Activated CD4-positive, alpha-beta T cell treated with anti-CD3 and anti-CD28 coated beads for 36 hours (primary cell): ENCODE measurements around the gene WDFY1. TPM values are rescaled to one million over a fixed set of nuclear protein-coding genes. Genes with fewer than 3 reads are reported as not detected.

Source experiments
- ATAC-seq: fragments of 200-7000 bp; cut with Tn5 transposase; one replicate; pipeline ENCODE4 v1.10.0; 2021; ENCODE audit warnings: mild to moderate bottlenecking, moderate library complexity
- CTCF ChIA-PET: fragments of 350-600 bp; sonication (Branson Sonifier 250); formaldehyde crosslinking; loops from one replicate; lab custom pipeline; 2021; ENCODE audit warnings: antibody characterized with exemption; lab: Charles Lee
- POLR2A ChIA-PET: fragments of 350-600 bp; sonication (Branson Sonifier 250); formaldehyde crosslinking; loops from one replicate; lab custom pipeline; 2021; ENCODE audit warnings: antibody characterized with exemption, inconsistent platforms; lab: Charles Lee
- DNase-seq: peaks from one replicate; pipeline ENCODE4 v3.0.0-alpha.2; 2020
- H3K27ac Mint-ChIP-seq: one replicate; pipeline ENCODE4 v1.8.0; 2021; ENCODE audit warnings: mixed read lengths
- H3K27me3 Mint-ChIP-seq: one replicate; pipeline ENCODE4 v1.8.0; 2021; ENCODE audit warnings: mixed read lengths
- H3K36me3 Mint-ChIP-seq: one replicate; pipeline ENCODE4 v1.8.0; 2021; ENCODE audit warnings: low read depth, mixed read lengths
- H3K4me1 Mint-ChIP-seq: one replicate; pipeline ENCODE4 v1.8.0; 2021; ENCODE audit warnings: mixed read lengths
- H3K4me3 Mint-ChIP-seq: one replicate; pipeline ENCODE4 v1.8.0; 2021; ENCODE audit warnings: mild to moderate bottlenecking, moderate library complexity, mixed read lengths
- H3K9me3 Mint-ChIP-seq: one replicate; pipeline ENCODE4 v1.8.0; 2021; ENCODE audit warnings: low read depth, mixed read lengths
- intact Hi-C, 2 experiments: fragments of 100-400 bp; cut with DNase I in 1 of 2; cut with micrococcal nuclease in 1 of 2; formaldehyde crosslinking; loops; one replicate each; pipeline versions ENCODE4 v1.14.2 to v1.15.1; 2022 to 2024; cut with DNase I, micrococcal nuclease
- total RNA-seq, 2 experiments: library from RNA; stranded (reverse); gene quantifications; one replicate each; pipeline ENCODE4 v1.2.3, GENCODE V29; 2021

The WDFY1 gene
- total RNA-seq, 2 experiments from 2014 or later, result 33.6 to 37.5 TPM

DNA sequence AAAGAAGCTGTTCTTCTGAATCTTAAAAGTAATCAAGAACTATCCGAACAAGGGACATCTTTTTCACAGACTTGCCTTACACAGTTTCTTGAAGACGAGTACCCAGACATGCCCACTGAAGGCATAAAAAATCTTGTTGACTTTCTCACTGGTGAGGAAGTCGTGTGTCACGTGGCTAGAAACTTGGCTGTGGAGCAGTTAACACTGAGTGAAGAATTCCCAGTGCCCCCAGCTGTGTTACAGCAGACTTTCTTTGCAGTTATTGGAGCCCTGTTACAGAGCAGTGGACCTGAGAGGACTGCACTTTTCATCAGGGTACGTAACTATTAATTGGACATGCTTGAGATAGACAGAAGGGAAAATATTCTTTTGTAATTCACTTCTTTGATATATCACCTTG is 14.6 kb upstream of the WDFY1 start:
- peaks cover 36% of the 10 kb centered on the region for H3K36me3 Mint-ChIP-seq
- no peak for DNase-seq
- POLR2A ChIA-PET, result no interaction called here
- no peaks in the 10 kb centered on the region for H3K9me3 Mint-ChIP-seq
- peaks cover 64% of the 10 kb centered on the region for H3K4me1 Mint-ChIP-seq
- peak overlapping the region; percentile 35 for H3K4me3 Mint-ChIP-seq
- no peaks in the 10 kb centered on the region for H3K27me3 Mint-ChIP-seq
- intact Hi-C loops, result loop anchor here (5.0 to 10.0 kb wide), 5 partner anchors 78 to 825 kb away; partner anchors contain the start of genes AP1S3 (in 1 of the 2), CUL3 (in 1 of the 2) and SERPINE2 (in 1 of the 2)
- H3K27ac Mint-ChIP-seq, result peak overlapping the region; percentile 30
- CTCF ChIA-PET, result interaction anchor here (3.7 kb wide), 1 partner anchor 11 kb away, joined by 52 read pairs; no protein-coding TSS in a partner anchor
- no peak for ATAC-seq

DNA sequence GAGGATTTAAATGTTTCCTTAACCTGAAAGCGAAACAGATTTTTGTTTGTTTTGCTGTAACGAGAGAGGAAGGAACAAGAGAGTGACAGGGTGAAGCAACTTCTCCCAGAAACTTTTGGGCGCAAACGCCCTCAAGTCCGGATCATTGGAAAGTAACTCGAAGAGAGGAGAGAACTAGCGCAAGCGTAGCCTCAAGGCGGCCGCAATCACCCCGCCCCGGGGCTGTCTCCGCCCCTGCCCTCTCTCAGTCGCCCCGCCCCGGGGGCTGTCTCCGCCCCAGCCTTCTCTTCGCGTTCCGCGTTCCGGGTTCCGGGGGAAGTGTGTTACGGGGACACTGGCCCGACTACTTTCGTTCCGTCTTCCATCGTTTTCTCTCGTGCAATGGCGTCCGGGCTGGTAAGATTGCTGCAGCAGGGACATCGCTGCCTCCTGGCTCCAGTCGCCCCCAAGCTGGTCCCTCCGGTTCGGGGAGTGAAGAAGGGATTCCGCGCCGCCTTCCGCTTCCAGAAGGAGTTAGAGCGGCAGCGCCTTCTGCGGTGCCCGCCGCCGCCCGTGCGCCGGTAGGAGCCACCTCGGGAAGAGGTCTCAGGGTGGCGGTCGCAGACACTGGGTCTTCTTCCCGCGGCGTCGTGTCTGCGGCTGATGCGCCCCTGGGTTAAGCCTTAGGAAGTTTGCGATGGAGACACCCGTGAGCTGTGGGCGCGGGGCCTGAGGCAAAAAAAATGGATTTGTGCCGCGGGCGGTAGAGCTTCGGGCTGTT is 12.1 kb upstream of the WDFY1 start, which contains the start of gene MRPL44:
Gene MRPL44 (plus strand): TSS at position 372 of the 760 bp plus-strand sequence. CDS start 10 bp downstream, at position 382.
- ATAC-seq (peak; percentile 97), DNase-seq (peak; percentile 98)
- Mint-ChIP-seq H3K36me3 (peaks cover 29% of the 10 kb centered on the region), H3K27me3 (no peaks in the 10 kb centered on the region), H3K9me3 (no peaks in the 10 kb centered on the region), H3K27ac (peak within 1 kb of the TSS; percentile 92), H3K4me3 (peak within 1 kb of the TSS; percentile 94), H3K4me1 (peaks cover 74% of the 10 kb centered on the region)
- intact Hi-C loops, result loop anchor here (1.0 to 5.0 kb wide), 10 partner anchors 12 to 630 kb away; partner anchors contain the start of genes CUL3 (in 2 of the 2), WDFY1 (in 2 of the 2), AP1S3 (in 1 of the 2) and SERPINE2 (in 1 of the 2)
- ChIA-PET CTCF (interaction anchor here (1.0 to 1.8 kb wide), 4 partner anchors 11 to 16 kb away, joined by 3 to 18 read pairs (median 3); no protein-coding TSS in a partner anchor), POLR2A (interaction anchor here (0.6 kb wide), 1 partner anchor 196 kb away, joined by 3 read pairs; no protein-coding TSS in a partner anchor)

DNA sequence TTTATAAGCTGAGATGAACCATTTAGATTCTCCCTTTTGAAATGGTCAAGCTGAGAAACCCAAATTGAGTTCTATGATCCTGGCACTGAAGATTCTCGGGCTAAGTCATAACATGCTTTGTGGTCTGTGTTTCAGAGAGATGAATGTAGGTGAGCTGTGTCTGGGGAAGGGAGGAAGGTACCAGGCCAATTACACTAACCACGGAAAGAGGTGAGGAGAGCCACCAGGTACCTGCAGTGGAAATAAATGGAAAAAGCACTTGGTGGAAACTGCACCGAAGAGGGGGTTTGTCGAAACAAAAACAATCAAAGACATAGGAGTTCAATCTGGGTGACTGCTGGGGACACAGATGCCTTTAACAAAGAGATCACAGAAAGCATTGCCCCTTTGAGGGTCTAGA is 11.2 kb upstream of the WDFY1 start:
- peaks cover 19% of the 10 kb centered on the region for H3K36me3 Mint-ChIP-seq
- peak overlapping the region; percentile 80 for H3K27ac Mint-ChIP-seq
- POLR2A ChIA-PET, result interaction anchor here (0.6 to 1.0 kb wide), 3 partner anchors 14 to 1379 kb away, joined by 3 to 5 read pairs (median 3); no protein-coding TSS in a partner anchor
- DNase-seq (no peak), ATAC-seq (peak; percentile 45)
- peak overlapping the region; percentile 94 for H3K4me3 Mint-ChIP-seq
- intact Hi-C loops, result loop anchor here (2.0 to 5.0 kb wide), 5 partner anchors 59 to 631 kb away; partner anchors contain the start of genes AP1S3 (in 1 of the 2), CUL3 (in 1 of the 2) and SERPINE2 (in 1 of the 2)
- CTCF ChIA-PET, result interaction anchor here (2.6 to 2.9 kb wide), 2 partner anchors 14 to 15 kb away, joined by 9 to 10 read pairs; no protein-coding TSS in a partner anchor
- peaks cover 68% of the 10 kb centered on the region for H3K4me1 Mint-ChIP-seq
- no peaks in the 10 kb centered on the region for H3K9me3 Mint-ChIP-seq
- H3K27me3 Mint-ChIP-seq, result no peaks in the 10 kb centered on the region

DNA sequence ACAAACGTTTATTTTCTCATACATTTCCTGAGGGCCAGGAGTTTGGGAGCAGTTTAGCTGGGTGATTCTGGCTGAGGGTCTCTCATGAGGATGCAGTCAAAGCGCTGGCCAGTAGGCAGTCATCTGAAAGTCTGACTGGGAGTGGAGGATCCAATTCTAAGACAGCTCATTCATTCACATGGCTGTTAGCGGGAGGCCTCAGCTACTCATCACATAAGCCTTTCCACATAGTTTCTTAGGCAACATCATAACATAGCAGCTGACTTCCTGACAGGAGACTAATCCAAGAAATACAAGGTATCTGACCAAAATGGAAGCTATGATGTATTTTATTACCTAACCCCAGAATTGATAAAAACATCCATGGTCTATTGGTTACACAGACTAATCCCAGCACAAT is 9.3 kb upstream of the WDFY1 start:
- ChIA-PET POLR2A (no interaction called here), CTCF (interaction anchor here (0.6 to 2.9 kb wide), 5 partner anchors 10 to 415 kb away, joined by 3 to 10 read pairs (median 4); no protein-coding TSS in a partner anchor)
- intact Hi-C loops, result loop anchor here in 1 of 2 experiments (2.0 to 5.0 kb wide), 2 partner anchors 1088 to 1298 kb away; partner anchors contain the start of genes DOCK10 and FARSB
- Mint-ChIP-seq H3K4me3 (no peak overlapping the region), H3K9me3 (no peaks in the 10 kb centered on the region), H3K27ac (peak overlapping the region; percentile 25), H3K27me3 (no peaks in the 10 kb centered on the region), H3K4me1 (peaks cover 67% of the 10 kb centered on the region), H3K36me3 (peaks cover under 1% of the 10 kb centered on the region)
- DNase-seq, result no peak
- no peak for ATAC-seq

DNA sequence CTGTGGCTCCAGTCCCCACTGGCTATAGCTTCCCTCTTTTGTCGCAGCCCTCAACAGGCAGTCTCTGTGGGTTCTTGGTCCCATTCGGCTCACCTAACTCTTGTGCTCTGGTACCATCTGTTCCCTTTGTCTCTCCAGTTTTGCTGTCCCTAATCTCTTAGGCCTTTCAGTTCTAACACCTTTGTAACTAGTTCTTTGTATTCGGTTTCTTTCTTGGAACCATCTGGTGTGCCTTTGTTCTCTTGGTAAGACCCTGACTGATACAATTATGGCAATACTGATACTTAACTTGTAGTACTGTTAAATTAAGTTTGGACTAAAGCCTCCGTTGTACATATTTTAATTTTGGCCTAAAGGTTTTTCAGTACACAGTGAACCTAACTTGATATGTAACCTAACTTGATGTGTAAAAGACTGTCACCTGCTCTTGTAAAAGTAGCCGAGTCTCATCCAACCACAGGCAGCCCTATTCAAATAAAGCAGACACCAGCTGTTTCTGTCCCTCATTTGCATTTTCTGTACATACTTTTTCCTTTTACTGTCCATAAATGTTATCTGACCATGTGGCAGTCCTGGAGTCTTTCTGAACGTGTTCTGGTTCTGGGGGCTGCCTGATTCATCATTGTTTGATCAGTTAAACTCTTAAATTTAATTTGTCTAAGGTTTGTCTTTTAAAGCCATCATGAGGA is 7.3 kb upstream of the WDFY1 start:
- intact Hi-C loops, result loop anchor here in 1 of 2 experiments (5.0 kb wide), 1 partner anchor 1090 kb away; the partner anchor contains the start of gene DOCK10
- DNase-seq (no peak), ATAC-seq (no peak)
- H3K27me3 Mint-ChIP-seq, result no peaks in the 10 kb centered on the region
- H3K4me3 Mint-ChIP-seq, result no peak overlapping the region
- no peaks in the 10 kb centered on the region for H3K9me3 Mint-ChIP-seq
- H3K27ac Mint-ChIP-seq, result no peak overlapping the region
- ChIA-PET POLR2A (no interaction called here), CTCF (no interaction called here)
- H3K4me1 Mint-ChIP-seq, result peaks cover 74% of the 10 kb centered on the region
- no peaks in the 10 kb centered on the region for H3K36me3 Mint-ChIP-seq

DNA sequence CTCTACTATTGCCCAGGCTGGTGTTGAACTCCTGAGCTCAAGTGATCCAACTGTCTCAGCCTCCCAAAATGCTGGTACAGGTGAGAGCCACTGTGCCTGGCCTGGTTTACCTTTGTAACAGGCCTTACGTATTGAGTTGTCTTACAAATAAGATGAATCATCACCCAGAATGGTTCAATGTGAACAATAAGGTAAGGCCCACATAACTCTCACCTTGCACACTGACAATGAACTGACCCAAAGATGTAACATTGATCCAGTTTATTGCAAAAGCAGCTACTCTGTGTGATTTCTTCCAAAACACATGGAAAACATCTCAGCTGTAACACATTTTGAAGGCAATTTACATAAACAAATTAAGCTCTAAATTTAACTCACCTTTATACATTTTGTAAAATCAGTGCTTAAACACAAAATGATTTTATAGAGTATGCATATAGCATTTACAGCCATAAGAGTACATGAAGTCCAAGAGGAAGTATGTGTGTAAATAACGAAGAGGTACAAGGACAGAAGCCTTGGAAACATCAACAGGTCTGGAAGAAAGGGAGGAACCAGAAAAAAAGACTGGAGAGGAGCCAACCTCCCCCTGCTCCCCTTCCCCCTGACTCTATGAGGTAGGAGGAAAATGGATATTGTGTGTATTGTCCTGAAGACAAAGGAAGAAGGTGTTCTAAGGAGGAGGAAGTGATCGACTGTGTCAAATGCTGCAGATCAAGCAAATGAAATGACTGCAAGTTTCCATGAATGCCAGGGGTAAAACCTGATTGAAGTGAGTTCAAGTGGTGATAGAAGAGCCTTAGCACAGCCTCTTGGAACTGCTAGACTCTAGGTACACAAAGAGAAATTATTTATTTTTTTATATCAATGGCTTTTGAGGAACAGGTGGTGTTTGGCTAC is 5.6 kb upstream of the WDFY1 start:
- Mint-ChIP-seq H3K27ac (peak overlapping the region; percentile 87), H3K4me1 (peaks cover 77% of the 10 kb centered on the region), H3K36me3 (no peaks in the 10 kb centered on the region), H3K9me3 (no peaks in the 10 kb centered on the region), H3K4me3 (no peak overlapping the region), H3K27me3 (no peaks in the 10 kb centered on the region)
- ChIA-PET CTCF (interaction anchor here (1.6 to 1.8 kb wide), 2 partner anchors 9 to 15 kb away, joined by 4 to 8 read pairs; no protein-coding TSS in a partner anchor), POLR2A (interaction anchor here (1.4 kb wide), 1 partner anchor 9 kb away, joined by 5 read pairs; no protein-coding TSS in a partner anchor)
- DNase-seq, result no peak
- ATAC-seq, result peak; percentile 47
- intact Hi-C loops, result loop anchor here in 1 of 2 experiments (5.0 kb wide), 1 partner anchor 1092 kb away; the partner anchor contains the start of gene DOCK10

DNA sequence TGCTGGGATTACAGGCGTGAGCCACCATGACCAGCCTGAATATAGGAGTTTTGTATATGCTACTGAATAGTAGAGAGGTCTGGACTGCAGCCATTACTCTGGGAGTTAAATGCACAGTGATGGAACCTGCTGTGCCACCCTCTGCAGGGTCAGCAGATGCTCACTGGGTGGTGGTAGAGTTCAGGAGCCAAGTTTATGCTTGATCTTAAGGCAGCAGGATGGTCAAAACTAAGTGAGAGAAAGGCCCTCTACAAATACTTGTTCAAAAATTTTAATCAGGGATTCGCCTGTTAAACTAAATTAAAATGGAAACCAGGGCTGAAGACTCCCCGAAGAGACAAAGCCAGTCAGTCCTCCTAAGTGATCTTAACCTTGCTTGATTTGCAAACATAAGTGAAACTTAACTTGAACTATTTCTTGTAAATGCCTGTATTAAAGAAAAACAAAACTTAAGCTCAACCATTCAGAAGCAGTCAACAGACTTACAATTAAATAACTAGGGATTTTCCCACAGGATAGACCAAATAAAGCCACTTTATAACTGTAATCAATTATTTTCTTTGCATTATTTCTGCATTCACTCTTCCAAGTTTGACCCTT is 4.2 kb upstream of the WDFY1 start:
- H3K4me1 Mint-ChIP-seq, result peaks cover 66% of the 10 kb centered on the region
- H3K27me3 Mint-ChIP-seq, result no peaks in the 10 kb centered on the region
- POLR2A ChIA-PET, result interaction anchor here (1.4 kb wide), 1 partner anchor 7 kb away, joined by 5 read pairs; no protein-coding TSS in a partner anchor
- H3K36me3 Mint-ChIP-seq, result peaks cover 2% of the 10 kb centered on the region
- intact Hi-C loops, result loop anchor here (5.0 to 10.0 kb wide), 2 partner anchors 255 to 1527 kb away; partner anchors contain the start of gene SGPP2 (in 1 of the 2)
- H3K9me3 Mint-ChIP-seq, result no peaks in the 10 kb centered on the region
- peak overlapping the region; percentile 87 for H3K27ac Mint-ChIP-seq
- DNase-seq, result peak; percentile 35
- no peak overlapping the region for H3K4me3 Mint-ChIP-seq
- CTCF ChIA-PET, result interaction anchor here (0.6 to 1.8 kb wide), 5 partner anchors 8 to 336 kb away, joined by 3 to 8 read pairs (median 4); no protein-coding TSS in a partner anchor
- peak; percentile 18 for ATAC-seq

DNA sequence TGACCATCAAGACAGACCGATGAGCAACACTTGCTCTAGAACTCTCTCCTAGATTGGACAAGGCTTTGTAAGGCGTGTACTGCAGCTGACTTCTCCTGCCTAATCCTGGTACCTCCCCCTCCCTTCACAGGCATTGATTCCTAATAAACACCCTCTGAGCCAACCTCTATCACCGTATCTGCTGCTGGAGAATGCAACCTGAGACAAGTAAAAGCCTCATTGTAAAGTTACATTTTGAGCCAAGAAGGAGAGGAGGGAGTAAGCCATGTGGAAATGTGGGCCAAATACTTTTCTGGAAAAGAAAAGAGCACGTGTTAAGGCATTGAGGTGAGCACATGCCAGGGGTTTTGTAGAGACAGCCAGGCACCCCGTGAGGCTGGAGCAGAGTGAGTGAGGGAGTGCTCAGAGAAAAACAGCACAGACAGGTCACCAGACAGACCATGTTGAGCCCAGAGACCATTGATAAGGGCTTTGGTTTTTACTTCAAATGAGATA is 2.6 kb upstream of the WDFY1 start:
- H3K9me3 Mint-ChIP-seq, result peaks cover 1% of the 10 kb centered on the region
- peaks cover 66% of the 10 kb centered on the region for H3K4me1 Mint-ChIP-seq
- ChIA-PET CTCF (no interaction called here), POLR2A (no interaction called here)
- no peak overlapping the region for H3K4me3 Mint-ChIP-seq
- peak overlapping the region; percentile 78 for H3K27ac Mint-ChIP-seq
- peaks cover 10% of the 10 kb centered on the region for H3K36me3 Mint-ChIP-seq
- no peak for DNase-seq
- ATAC-seq, result no peak
- H3K27me3 Mint-ChIP-seq, result peaks cover 1% of the 10 kb centered on the region
- intact Hi-C loops, result loop anchor here (5.0 to 10.0 kb wide), 2 partner anchors 253 to 1525 kb away; partner anchors contain the start of gene SGPP2 (in 1 of the 2)

DNA sequence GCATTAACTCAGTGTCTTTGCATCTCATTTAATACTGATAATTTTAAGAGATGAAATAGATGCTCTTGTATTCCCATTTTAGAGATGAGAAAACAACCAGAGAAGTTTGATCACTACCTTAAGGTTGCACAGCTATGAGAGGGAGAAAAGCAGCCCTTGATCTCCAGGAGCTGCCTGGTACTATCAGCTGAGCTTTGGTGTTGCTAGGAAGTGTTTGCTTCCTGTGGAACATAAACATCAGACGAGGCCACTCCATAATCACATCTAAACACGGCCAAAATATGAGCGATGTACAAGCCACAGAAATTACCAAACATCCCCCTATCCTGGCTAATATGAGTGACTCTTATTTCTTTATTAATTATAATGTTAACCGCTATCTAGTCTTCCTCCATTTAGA is 620 bp upstream of the WDFY1 start:
- ATAC-seq, result no peak
- Mint-ChIP-seq H3K9me3 (peaks cover 5% of the 10 kb centered on the region), H3K4me3 (peak overlapping the region; percentile 90), H3K27me3 (peaks cover 1% of the 10 kb centered on the region), H3K36me3 (peaks cover 17% of the 10 kb centered on the region), H3K4me1 (peaks cover 67% of the 10 kb centered on the region), H3K27ac (peak overlapping the region; percentile 80)
- intact Hi-C loops, result loop anchor here (1.0 to 10.0 kb wide), 4 partner anchors 12 to 1523 kb away; partner anchors contain the start of genes MRPL44 (in 2 of the 2), CUL3 (in 1 of the 2) and SGPP2 (in 1 of the 2)
- ChIA-PET POLR2A (no interaction called here), CTCF (interaction anchor here (1.9 kb wide), 1 partner anchor 25 kb away, joined by 6 read pairs; no protein-coding TSS in a partner anchor)
- no peak for DNase-seq
